CD1c-positive myeloid dendritic cell (primary cell): ENCODE measurements around the gene TRAM2.
"Not testable (repeated sequence)": the region's sequence is repeated elsewhere in the genome, so short reads cannot be mapped to it uniquely, and the experiment has no call there.

ENCODE experiments used
- DNase-seq: peaks from one replicate; pipeline ENCODE4 v3.0.0-alpha.2; 2016; ENCODE audit errors: extremely low spot score

Gene TRAM2

DNA sequence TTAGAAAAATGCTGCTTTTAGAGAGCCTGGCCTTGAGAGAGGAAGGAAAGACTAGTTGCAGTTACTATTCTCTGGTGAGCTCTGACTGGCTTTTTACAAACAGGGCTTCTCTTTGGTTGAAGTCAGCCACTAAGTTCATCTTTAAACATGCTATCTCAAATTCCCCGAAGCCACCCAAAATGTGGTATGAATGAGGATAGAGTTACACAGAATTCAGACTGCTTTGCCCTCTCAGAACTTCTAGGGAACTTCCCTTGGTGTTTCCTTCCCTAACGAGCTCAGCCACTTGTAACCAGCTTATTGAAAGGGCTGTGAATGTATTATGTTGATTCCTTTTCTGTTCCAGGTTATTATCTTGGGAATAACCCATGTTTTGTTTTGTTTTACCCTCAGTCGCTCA, 83.2 kb downstream of the TRAM2 start:
- peak; percentile 18 for DNase-seq

DNA sequence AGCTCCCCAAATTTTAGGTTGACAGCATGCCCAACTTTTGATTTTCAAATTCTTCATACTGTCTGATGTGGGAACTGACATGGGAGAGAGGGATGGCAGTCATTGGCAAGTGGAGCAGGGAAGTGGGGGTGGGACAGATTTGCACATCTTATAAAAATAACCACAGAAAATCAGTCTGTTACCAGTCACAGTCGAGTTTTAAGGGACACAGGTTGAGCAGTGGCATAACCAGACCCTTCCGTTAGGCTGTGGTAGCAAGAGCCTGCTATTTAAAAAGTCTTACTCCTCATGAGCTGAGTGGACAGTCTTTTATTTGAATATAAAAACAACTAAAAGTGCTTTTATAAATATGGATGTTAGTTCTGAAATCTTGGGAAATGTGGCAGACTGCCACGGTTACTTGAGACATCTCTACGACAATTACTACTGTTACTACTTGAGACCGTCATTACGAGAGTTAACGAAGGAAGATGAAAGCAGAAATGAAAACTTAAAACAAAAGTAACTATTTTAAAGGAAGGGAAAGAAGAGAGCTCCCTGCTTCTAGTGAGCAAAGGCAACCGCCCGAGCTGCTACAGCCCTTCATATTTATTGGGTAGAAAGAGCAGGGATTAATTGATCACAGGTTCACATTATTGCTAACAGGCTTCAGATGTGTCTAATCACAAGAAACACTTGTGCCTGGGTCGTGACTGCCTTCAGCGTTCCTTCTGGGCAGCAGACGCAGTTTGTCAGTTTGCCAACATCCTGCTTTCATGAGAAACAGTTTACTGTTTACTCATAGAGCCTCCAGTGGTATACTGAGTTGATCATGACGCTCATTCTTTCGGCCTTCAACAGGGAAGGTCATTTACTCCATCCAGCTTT, 85.4 kb downstream of the TRAM2 start:
- DNase-seq, result peak; percentile 63

DNA sequence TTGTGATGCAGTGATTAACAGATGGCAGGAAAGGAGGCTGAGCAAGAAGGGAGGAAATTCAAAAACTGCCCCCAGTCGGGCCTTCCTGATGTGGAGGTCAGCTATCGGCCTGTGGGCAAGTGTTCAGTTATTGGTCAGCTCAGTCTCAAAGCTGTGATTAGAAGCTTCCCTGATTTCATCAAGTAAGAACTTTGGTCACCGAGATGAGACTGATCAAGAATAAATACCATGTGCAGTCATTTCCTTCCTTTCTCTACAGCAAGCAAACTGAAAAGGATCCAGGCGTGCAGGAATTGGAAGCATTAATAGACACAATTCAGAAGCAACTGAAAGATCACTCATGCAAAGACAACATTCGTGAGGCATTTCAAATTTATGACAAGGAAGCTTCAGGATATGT, 87.0 kb downstream of the TRAM2 start:
- DNase-seq, result no peak

DNA sequence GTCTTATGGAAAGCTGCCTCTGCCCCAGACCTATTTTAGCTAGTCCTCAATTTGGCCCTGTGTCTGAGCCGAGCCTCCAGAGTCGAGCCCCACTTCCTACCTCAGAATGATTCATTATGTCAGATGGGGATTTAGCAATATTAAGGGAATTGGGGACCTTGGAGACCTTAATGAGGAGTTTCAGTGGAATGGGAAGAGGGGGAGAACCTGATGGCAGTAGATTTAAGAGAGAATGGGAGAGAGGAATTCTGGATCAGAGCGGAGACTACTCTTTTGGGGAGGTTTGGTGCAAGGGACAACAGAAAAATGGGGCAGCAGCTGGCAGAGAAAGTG, 93.2 kb downstream of the TRAM2 start:
- no peak for DNase-seq

DNA sequence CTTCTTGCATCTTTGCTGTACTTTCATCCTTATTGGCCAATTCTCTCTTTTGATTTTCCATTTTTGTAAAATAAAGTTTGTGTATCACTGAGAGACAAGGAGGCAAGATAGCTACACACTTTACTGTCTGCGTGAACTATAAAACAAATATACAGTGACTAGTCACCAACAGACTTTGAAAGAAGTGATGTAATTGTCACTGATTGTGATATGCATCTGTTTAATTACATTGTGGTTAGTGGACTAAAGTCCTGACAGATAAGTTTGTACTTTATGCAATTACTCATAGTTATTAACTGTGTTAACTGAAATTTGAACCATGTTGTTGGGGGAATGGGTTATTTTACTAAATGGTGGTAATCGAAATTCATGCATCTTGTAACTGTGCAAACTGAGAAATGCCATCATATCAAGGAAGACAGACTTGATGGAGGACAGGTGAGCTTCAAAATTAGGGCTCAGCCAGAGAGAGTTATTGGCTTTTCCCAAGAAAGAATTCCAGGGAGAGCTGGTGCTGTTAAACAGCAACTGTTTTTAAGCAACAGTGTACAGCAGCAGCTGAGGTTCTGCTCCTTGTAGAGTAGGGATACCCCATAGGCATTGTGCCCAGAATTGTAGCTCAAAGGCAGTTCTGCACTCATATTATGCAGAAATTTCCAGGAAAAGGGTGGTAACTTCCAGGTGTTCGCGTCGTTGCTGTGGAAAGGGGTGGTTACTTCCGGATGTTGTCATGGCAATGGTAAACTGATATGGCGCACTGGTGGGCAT, 93.8 kb downstream of the TRAM2 start:
- DNase-seq, result no peak

DNA sequence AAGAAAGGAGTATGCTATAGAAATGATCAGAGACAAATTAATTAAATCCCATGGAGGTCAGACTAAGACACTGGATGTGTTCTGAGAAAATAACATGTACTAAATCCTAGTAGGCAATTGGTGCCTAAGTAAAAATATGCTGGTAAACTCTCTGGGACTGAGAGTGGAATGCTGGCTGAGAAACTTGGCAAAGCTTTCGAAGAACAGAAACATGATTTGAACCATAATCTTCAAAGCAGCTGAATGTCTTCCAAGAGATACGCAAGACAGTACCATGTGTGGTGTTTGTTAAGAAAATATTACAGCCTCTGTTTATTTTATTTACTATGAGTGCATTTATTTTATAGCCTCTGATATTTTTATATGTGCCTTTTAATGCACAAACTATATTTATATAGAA, 101.6 kb downstream of the TRAM2 start:
- DNase-seq, result no peak

DNA sequence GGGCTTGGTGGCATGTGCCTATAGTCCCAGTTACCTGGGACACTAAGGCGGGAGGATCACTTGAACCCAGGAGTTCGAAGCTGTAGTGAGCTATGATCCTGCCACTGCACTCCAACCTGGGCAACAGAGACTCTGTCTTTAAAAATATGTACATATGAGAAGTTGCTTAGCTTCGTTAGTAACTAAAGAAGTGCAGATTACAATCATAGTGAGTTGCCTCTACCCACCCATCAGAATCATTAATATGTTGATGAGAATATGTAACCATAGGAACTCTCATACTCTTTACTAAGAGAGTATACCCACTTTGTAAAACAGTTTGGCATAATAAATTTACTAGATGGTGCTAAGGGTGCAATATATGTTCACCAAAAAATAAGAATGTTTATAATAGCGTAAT, 102.7 kb downstream of the TRAM2 start:
- DNase-seq, result no peak

DNA sequence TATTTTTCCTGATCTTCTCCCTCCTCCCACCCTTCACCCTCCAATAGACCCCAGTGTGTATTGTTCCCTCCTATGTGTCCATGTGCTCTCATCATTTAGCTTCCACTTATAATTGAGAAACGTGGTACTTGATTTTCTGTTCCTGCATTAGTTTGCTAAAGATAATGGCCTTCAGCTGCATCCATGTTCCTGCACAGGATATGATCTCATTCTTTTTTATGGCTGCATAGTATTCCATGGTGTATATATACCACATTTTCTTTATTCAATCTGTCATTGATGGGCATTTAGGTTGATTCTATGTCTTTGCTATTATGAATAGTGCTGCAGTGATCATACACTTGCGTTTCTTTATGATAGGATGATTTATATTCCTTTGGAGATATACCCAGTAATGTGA, 115.7 kb downstream of the TRAM2 start:
- DNase-seq, result not testable (repeated sequence)

DNA sequence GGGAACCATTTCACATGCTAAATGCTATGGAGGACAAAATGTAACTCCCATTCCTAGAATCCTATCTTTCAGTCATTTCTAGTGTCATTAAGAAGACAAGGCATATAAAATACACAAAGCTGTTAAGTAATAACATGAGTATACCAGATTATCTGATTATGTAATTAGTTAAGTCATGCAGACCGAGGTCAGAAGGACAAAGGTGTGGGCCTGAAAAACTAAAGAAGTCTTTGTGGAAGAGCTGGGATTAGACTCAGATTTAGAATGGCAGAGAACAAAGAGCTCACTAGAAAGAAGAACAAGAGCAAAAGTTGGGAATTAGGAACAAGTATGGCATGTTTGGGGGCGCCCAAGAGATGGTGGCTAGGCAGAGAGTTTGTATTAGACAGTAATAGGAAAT, 119.8 kb downstream of the TRAM2 start:
- no peak for DNase-seq

DNA sequence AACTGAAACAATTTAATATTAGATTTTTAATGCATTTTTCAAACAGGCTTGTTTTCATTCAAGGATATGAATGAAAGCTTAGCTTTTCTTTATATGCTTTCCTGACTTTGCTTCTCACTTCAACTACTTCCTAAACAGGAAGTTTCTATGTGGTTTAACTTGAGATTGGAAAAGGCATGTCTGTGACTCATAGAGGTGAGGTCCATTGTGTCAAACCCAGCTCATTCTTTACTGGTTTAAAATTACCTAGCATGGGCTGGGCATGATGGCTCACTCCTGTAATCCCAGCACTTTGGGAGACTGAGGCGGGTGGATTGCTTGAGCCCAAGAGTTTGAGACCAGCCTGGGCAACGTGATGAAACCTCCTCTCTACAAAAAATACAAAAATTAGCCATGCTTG, 122.3 kb downstream of the TRAM2 start:
- DNase-seq, result no peak
